B cell (primary cell): ENCODE data around the gene GUSB. TPM values are rescaled to one million over a fixed set of nuclear protein-coding genes. Genes with fewer than 3 reads are reported as not detected.

ENCODE experiments used
- ATAC-seq: fragments of 200-7000 bp; cut with Tn5 transposase; one replicate; pipeline ENCODE4 v1.10.0; 2021; ENCODE audit warnings: low read depth, mild to moderate bottlenecking, moderate number of reproducible peaks, moderate library complexity
- CTCF ChIA-PET: fragments of 350-600 bp; sonication (Branson Sonifier 250); formaldehyde crosslinking; loops from one replicate; lab custom pipeline; 2021; ENCODE audit warnings: antibody characterized with exemption, inconsistent platforms; lab: Charles Lee
- POLR2A ChIA-PET: fragments of 350-600 bp; sonication (Branson Sonifier 250); formaldehyde crosslinking; loops from one replicate; lab custom pipeline; 2021; ENCODE audit warnings: antibody characterized with exemption; lab: Charles Lee
- DNase-seq: peaks from one replicate; pipeline ENCODE4 v3.0.0; 2013
- H2AFZ ChIP-seq: 2 replicates; pipeline ENCODE4 v1.6.1; 2012; ENCODE audit warnings: mild to moderate bottlenecking, low read depth, low read length; ENCODE audit not compliant: insufficient read depth, poor library complexity, severe bottlenecking
- H3K27ac ChIP-seq, 2 donors: 1 replicate in 1 of 2; 2 replicates in 1 of 2; pipeline ENCODE4 v1.5.1; 2012 to 2013; ENCODE audit warnings: low read length in 2 of 2, mild to moderate bottlenecking in 2 of 2, moderate library complexity in 1 of 2
- H3K27me3 ChIP-seq, 4 experiments: fragments of 200-600 bp in 1 of 4; sonication (generic) in 1 of 4; replicated peaks in 1 of 4; 1 replicate in 2 of 4; 2 replicates in 2 of 4; pipeline versions ENCODE4 v1.6.1 to v1.7.0; 2013 to 2016; ENCODE audit warnings: low read length in 3 of 4, mild to moderate bottlenecking in 2 of 4, mixed read lengths in 1 of 4, moderate library complexity in 1 of 4; ENCODE audit not compliant: insufficient read depth in 4 of 4, control insufficient read depth in 3 of 4; ENCODE audit errors: control extremely low read depth in 1 of 4
- H3K36me3 ChIP-seq, 2 experiments: replicated peaks in 1 of 2; 1 replicate in 1 of 2; 2 replicates in 1 of 2; pipeline versions ENCODE4 v1.6.1 to v1.7.1; 2013; ENCODE audit warnings: low read length in 1 of 2; ENCODE audit not compliant: insufficient read depth in 2 of 2, control insufficient read depth in 1 of 2; ENCODE audit errors: control extremely low read depth in 1 of 2, extremely low read depth in 1 of 2
- H3K4me1 ChIP-seq, 2 donors: fragments of 200-600 bp in 1 of 2; sonication (generic) in 1 of 2; 1 replicate in 1 of 2; 2 replicates in 1 of 2; pipeline versions ENCODE4 v1.5.1 to v1.6.1; 2013 to 2017; ENCODE audit warnings: low read length in 2 of 2; ENCODE audit not compliant: control insufficient read depth in 2 of 2, insufficient read depth in 2 of 2
- H3K4me2 ChIP-seq: replicated peaks from 2 replicates; pipeline ENCODE3; 2012; ENCODE audit warnings: mild to moderate bottlenecking, low read depth, low read length; ENCODE audit not compliant: poor library complexity, severe bottlenecking
- H3K4me3 ChIP-seq, 5 experiments: fragments of 200-600 bp in 1 of 5; sonication (generic) in 1 of 5; 1 replicate in 3 of 5; 2 replicates in 2 of 5; pipeline versions ENCODE4 v1.5.1 to v1.7.0; 2011 to 2016; ENCODE audit warnings: low read length in 4 of 5, mild to moderate bottlenecking in 4 of 5, low read depth in 2 of 5, control low read depth in 1 of 5, moderate library complexity in 1 of 5; ENCODE audit not compliant: insufficient read depth in 1 of 5; ENCODE audit errors: control extremely low read depth in 1 of 5, extremely low read depth in 1 of 5
- H3K79me2 ChIP-seq: fragments of 200-600 bp; sonication (generic); one replicate; pipeline ENCODE4 v1.6.0; 2016; ENCODE audit warnings: low read length; ENCODE audit not compliant: control insufficient read depth, insufficient read depth
- H3K9ac ChIP-seq: fragments of 200-600 bp; sonication (generic); 2 replicates; pipeline ENCODE4 v1.6.1; 2017; ENCODE audit warnings: mild to moderate bottlenecking, low read length, moderate library complexity
- H3K9me3 ChIP-seq, 3 donors: one replicate each; pipeline versions ENCODE4 v1.6.1 to v1.7.1; 2013; ENCODE audit warnings: low read length in 2 of 3; ENCODE audit not compliant: control insufficient read depth in 2 of 3, insufficient read depth in 1 of 3; ENCODE audit errors: control extremely low read depth in 1 of 3
- H4K20me1 ChIP-seq: 2 replicates; pipeline ENCODE4 v1.6.0; 2012; ENCODE audit warnings: mild to moderate bottlenecking, low read length; ENCODE audit not compliant: insufficient read depth, control insufficient read depth, poor library complexity, severe bottlenecking
- H3K27ac Mint-ChIP-seq: one replicate; pipeline ENCODE4 v1.8.0; 2021; ENCODE audit warnings: mixed read lengths
- H3K27me3 Mint-ChIP-seq: one replicate; pipeline ENCODE4 v1.8.0; 2021; ENCODE audit warnings: mixed read lengths
- H3K4me1 Mint-ChIP-seq: one replicate; pipeline ENCODE4 v1.8.0; 2021; ENCODE audit warnings: mixed read lengths
- H3K4me3 Mint-ChIP-seq: one replicate; pipeline ENCODE4 v1.8.0; 2021; ENCODE audit warnings: mixed read lengths
- H3K9me3 Mint-ChIP-seq: one replicate; pipeline ENCODE4 v1.8.0; 2022; ENCODE audit warnings: mixed read lengths; ENCODE audit not compliant: insufficient read depth
- CTCF ChIP-seq: fragments of 200-600 bp; IDR thresholded peaks from one replicate; pipeline ENCODE4 v1.8.0; 2022; ENCODE audit warnings: antibody characterized with exemption, mild to moderate bottlenecking
- EZH2 ChIP-seq: IDR thresholded peaks from 2 replicates; pipeline ENCODE4 v1.6.1; 2012; ENCODE audit warnings: borderline replicate concordance, low read depth, mild to moderate bottlenecking, moderate library complexity, low read length; ENCODE audit not compliant: insufficient read depth, poor library complexity, severe bottlenecking
- WGBS: methylation state at CpG from one replicate; pipeline ENCODE4 v1.1.5; 2013; ENCODE audit warnings: missing lambda C conversion rate; ENCODE audit not compliant: insufficient coverage; 5-methylcytosine and 5-hydroxymethylcytosine counted together
- intact Hi-C: fragments of 100-400 bp; cut with micrococcal nuclease; formaldehyde crosslinking; loops from one replicate; pipeline ENCODE4 v1.10.0; 2022
- polyA plus RNA-seq: library from polyadenylated mRNA; depleted of rRNA; stranded (reverse); fragments of >200 nt; gene quantifications from 2 replicates; pipeline ENCODE4 v1.2.3, GENCODE V29; 2012
- total RNA-seq, 2 donors: library from RNA; stranded (reverse); fragments of 120-200 nt in 1 of 2; gene quantifications; 1 replicate in 1 of 2; 2 replicates in 1 of 2; pipeline versions ENCODE4 v1.2.3 to v1.2.4, GENCODE V29; 2013 to 2022

GUSB gene
- total and polyA plus RNA-seq, 2 donors (not counting 1 experiment from before 2014, with no cell fraction given), result 65.4 to 79.5 TPM

DNA sequence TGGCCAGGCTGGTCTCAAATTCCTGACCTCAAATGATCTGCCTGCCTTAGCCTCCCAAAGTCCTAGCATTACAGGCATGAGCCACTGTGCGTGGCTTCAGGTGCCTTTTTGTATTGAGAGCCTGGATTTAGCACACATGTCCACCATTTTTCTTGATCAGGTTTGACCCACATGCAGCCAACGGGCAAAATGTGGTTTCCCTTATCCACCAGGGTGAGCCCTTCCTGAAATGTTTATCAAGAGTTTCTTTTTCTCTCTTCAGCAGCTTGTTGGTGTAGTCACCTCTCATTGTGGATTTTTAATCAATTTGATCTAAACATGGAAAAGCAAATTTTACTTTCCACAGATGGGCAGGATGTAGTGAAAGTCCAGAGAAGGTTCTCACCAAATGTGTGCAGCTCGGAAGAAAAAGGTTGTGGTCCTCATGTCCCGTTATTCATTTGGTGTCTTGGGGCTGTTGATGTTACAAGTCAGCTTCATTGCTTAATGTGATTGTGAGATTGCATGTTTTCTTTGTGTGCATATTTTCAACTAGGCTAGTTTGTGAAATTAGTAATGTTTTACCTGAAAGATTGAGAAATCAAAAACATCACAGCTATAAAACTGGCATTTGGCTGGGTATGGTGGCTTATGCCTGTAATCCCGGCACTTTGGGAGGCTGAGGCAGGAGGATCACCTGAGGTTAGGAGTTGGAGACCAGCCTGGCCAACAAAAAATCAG lies 28.9 kb downstream of the GUSB start:
- CTCF ChIA-PET, result no interaction called here
- Histone ChIP-seq H3K27me3 (no peaks in the 10 kb centered on the region), H3K4me2 (no peak overlapping the region), H3K27ac (no peak overlapping the region), H3K9ac (no peak overlapping the region), H2AFZ (no peak overlapping the region), H4K20me1 (no peaks in the 10 kb centered on the region), H3K36me3 (peaks cover 6 to 10% of the 10 kb centered on the region in 2 experiments), H3K4me3 (no peak overlapping the region), H3K79me2 (no peaks in the 10 kb centered on the region), H3K4me1 (no peaks in the 10 kb centered on the region), H3K9me3 (no peaks in the 10 kb centered on the region)
- Mint-ChIP-seq H3K9me3 (no peaks in the 10 kb centered on the region), H3K4me3 (no peak overlapping the region), H3K4me1 (no peaks in the 10 kb centered on the region), H3K27me3 (no peaks in the 10 kb centered on the region), H3K27ac (no peak overlapping the region)
- DNase-seq (no peak), ATAC-seq (no peak)
- WGBS, result 94% methylated on average over 4 of the region's 5 CpGs
- intact Hi-C loops, result no loop called here
- POLR2A ChIA-PET, result no interaction called here
- no peak for TF ChIP-seq EZH2

GRCh38 chr7:65951837-65952578 lies 30.0 kb downstream of the GUSB start:
- no peaks in the 10 kb centered on the region for H3K4me1 Mint-ChIP-seq
- DNase-seq, result no peak
- no peak overlapping the region for H2AFZ ChIP-seq
- CTCF ChIA-PET, result no interaction called here
- H3K4me1 ChIP-seq, result no peaks in the 10 kb centered on the region
- no peaks in the 10 kb centered on the region for H3K79me2 ChIP-seq
- H3K27ac ChIP-seq, result no peak overlapping the region
- intact Hi-C loops, result no loop called here
- POLR2A ChIA-PET, result no interaction called here
- H3K27ac Mint-ChIP-seq, result no peak overlapping the region
- no peaks in the 10 kb centered on the region for H3K9me3 Mint-ChIP-seq
- no peaks in the 10 kb centered on the region for H3K27me3 Mint-ChIP-seq
- H3K4me2 ChIP-seq, result no peak overlapping the region
- H3K36me3 ChIP-seq, result peaks cover 6 to 10% of the 10 kb centered on the region in 2 experiments
- H3K9ac ChIP-seq, result no peak overlapping the region
- WGBS, result 87% methylated on average over 4 of the region's 9 CpGs
- ATAC-seq, result no peak
- no peak overlapping the region for H3K4me3 ChIP-seq
- H3K27me3 ChIP-seq, result no peaks in the 10 kb centered on the region
- H4K20me1 ChIP-seq, result no peaks in the 10 kb centered on the region
- TF ChIP-seq EZH2 (no peak), CTCF (no peak)
- no peaks in the 10 kb centered on the region for H3K9me3 ChIP-seq
- no peak overlapping the region for H3K4me3 Mint-ChIP-seq
